Activated CD4-positive, alpha-beta T cell treated with anti-CD3 and anti-CD28 coated beads, Interleukin-2, amount 50 U/mL, for 4 hours (primary cell): ENCODE results near the gene GARS1.

Source experiments
- DNase-seq, 2 experiments: peaks; one replicate each; pipeline ENCODE4 v3.0.0-alpha.2; 2020

The GARS1 gene

GRCh38 chr7:30656006-30656957 is 61.6 kb downstream of the GARS1 start:
- DNase-seq = no peak

GRCh38 chr7:30657131-30657530 is 62.5 kb downstream of the GARS1 start:
- no peak for DNase-seq

GRCh38 chr7:30658479-30659074 is 63.9 kb downstream of the GARS1 start:
- DNase-seq = no peak

GRCh38 chr7:30659312-30659711 is 64.6 kb downstream of the GARS1 start:
- DNase-seq = no peak

- DNase-seq = no peak
These were observed 65.9 kb downstream of the GARS1 start for GRCh38 chr7:30660331-30661255.

GRCh38 chr7:30661926-30662325 is 67.2 kb downstream of the GARS1 start:
- no peak for DNase-seq

- no peak for DNase-seq
These were observed 67.8 kb downstream of the GARS1 start for GRCh38 chr7:30662431-30662939.

GRCh38 chr7:30663414-30663813 is 68.7 kb downstream of the GARS1 start:
- DNase-seq = no peak

GRCh38 chr7:30664184-30664885 is 69.7 kb downstream of the GARS1 start:
- no peak for DNase-seq

- DNase-seq = no peak
These were observed 70.4 kb downstream of the GARS1 start for GRCh38 chr7:30665043-30665442.

- no peak for DNase-seq
These were observed 70.8 kb downstream of the GARS1 start for GRCh38 chr7:30665449-30665848.

- DNase-seq = no peak
These were observed 72.5 kb downstream of the GARS1 start for GRCh38 chr7:30667172-30667571.

GRCh38 chr7:30668102-30668501 is 73.4 kb downstream of the GARS1 start:
- no peak for DNase-seq

- no peak for DNase-seq
These were observed 77.3 kb downstream of the GARS1 start for GRCh38 chr7:30671793-30672465.

- no peak for DNase-seq
These were observed 79.7 kb downstream of the GARS1 start for GRCh38 chr7:30674420-30674819.

- no peak for DNase-seq
These were observed 80.2 kb downstream of the GARS1 start for GRCh38 chr7:30674876-30675275.

GRCh38 chr7:30678805-30679204 is 84.1 kb downstream of the GARS1 start:
- DNase-seq = no peak

- no peak for DNase-seq
These were observed 85.0 kb downstream of the GARS1 start for GRCh38 chr7:30679664-30680063.

GRCh38 chr7:30681331-30681797 is 86.7 kb downstream of the GARS1 start:
- DNase-seq = no peak

- no peak for DNase-seq
These were observed 87.1 kb downstream of the GARS1 start for GRCh38 chr7:30681815-30682211.
